Measurements from ENCODE around the gene RHCG. TPM values are rescaled to one million over a fixed set of nuclear protein-coding genes. Genes with fewer than 3 reads are reported as not detected.

The RHCG gene
- total and polyA plus RNA-seq, 2 of the 13 experiments (the other 11 are each of a cell fraction or from before 2014, with no cell fraction given), result not detected

GRCh38 chr15:89459271-89460038 is 36.9 kb downstream of the RHCG start (continued):
- 0 out of 2 replicates have a peak, but pooled peaks have one; percentile 28 for TF ChIP-seq FOXK2 (IDR thresholded peaks at IDR 0.05)
- no peak for TF ChIP-seq ZBTB33 (CRISPR knock-in tag; IDR thresholded peaks at IDR 0.05)
- TF ChIP-seq ZNF207 (IDR thresholded peaks at IDR 0.05; ENCODE audit: borderline replicate concordance), result no peak
- no peak; the same call in 1 of the 2 replicates for TF ChIP-seq ZFP91 (CRISPR knock-in tag; IDR thresholded peaks at IDR 0.05; ENCODE audit: borderline replicate concordance)
- no peak for TF ChIP-seq MAZ (IDR thresholded peaks at IDR 0.05; ENCODE audit: borderline replicate concordance, low read depth, low read length)
- no peak for TF ChIP-seq MAZ (CRISPR knock-in tag; IDR thresholded peaks at IDR 0.05; ENCODE audit: low read depth)
- 0 out of 2 replicates have a peak, but pooled peaks have one; percentile 17 for TF ChIP-seq ZNF264 (CRISPR knock-in tag; IDR thresholded peaks at IDR 0.05)
- TF ChIP-seq, protein P1, sequence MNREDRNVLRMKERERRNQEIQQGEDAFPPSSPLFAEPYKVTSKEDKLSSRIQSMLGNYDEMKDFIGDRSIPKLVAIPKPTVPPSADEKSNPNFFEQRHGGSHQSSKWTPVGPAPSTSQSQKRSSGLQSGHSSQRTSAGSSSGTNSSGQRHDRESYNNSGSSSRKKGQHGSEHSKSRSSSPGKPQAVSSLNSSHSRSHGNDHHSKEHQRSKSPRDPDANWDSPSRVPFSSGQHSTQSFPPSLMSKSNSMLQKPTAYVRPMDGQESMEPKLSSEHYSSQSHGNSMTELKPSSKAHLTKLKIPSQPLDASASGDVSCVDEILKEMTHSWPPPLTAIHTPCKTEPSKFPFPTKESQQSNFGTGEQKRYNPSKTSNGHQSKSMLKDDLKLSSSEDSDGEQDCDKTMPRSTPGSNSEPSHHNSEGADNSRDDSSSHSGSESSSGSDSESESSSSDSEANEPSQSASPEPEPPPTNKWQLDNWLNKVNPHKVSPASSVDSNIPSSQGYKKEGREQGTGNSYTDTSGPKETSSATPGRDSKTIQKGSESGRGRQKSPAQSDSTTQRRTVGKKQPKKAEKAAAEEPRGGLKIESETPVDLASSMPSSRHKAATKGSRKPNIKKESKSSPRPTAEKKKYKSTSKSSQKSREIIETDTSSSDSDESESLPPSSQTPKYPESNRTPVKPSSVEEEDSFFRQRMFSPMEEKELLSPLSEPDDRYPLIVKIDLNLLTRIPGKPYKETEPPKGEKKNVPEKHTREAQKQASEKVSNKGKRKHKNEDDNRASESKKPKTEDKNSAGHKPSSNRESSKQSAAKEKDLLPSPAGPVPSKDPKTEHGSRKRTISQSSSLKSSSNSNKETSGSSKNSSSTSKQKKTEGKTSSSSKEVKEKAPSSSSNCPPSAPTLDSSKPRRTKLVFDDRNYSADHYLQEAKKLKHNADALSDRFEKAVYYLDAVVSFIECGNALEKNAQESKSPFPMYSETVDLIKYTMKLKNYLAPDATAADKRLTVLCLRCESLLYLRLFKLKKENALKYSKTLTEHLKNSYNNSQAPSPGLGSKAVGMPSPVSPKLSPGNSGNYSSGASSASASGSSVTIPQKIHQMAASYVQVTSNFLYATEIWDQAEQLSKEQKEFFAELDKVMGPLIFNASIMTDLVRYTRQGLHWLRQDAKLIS (CRISPR knock-in tag; IDR thresholded peaks at IDR 0.05), result no peak
- TF ChIP-seq ZFP82 (CRISPR knock-in tag; IDR thresholded peaks at IDR 0.05; ENCODE audit: borderline replicate concordance), result no peak
- TF ChIP-seq ZSCAN12 (CRISPR knock-in tag; IDR thresholded peaks at IDR 0.05), result no peak
- no peak for TF ChIP-seq ZNF557 (CRISPR knock-in tag; IDR thresholded peaks at IDR 0.05)
- TF ChIP-seq NFKB2 (CRISPR knock-in tag; IDR thresholded peaks at IDR 0.05; ENCODE audit: borderline replicate concordance), result no peak
- no peak for TF ChIP-seq CC2D1A (CRISPR knock-in tag; IDR thresholded peaks at IDR 0.05)
- TF ChIP-seq, protein P2, sequence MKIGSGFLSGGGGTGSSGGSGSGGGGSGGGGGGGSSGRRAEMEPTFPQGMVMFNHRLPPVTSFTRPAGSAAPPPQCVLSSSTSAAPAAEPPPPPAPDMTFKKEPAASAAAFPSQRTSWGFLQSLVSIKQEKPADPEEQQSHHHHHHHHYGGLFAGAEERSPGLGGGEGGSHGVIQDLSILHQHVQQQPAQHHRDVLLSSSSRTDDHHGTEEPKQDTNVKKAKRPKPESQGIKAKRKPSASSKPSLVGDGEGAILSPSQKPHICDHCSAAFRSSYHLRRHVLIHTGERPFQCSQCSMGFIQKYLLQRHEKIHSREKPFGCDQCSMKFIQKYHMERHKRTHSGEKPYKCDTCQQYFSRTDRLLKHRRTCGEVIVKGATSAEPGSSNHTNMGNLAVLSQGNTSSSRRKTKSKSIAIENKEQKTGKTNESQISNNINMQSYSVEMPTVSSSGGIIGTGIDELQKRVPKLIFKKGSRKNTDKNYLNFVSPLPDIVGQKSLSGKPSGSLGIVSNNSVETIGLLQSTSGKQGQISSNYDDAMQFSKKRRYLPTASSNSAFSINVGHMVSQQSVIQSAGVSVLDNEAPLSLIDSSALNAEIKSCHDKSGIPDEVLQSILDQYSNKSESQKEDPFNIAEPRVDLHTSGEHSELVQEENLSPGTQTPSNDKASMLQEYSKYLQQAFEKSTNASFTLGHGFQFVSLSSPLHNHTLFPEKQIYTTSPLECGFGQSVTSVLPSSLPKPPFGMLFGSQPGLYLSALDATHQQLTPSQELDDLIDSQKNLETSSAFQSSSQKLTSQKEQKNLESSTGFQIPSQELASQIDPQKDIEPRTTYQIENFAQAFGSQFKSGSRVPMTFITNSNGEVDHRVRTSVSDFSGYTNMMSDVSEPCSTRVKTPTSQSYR (CRISPR knock-in tag; IDR thresholded peaks at IDR 0.05; ENCODE audit: borderline replicate concordance), result peak; percentile 24; the same call in 1 of the 2 replicates
- TF ChIP-seq ATF3 (CRISPR knock-in tag; IDR thresholded peaks at IDR 0.05), result no peak
- TF ChIP-seq POLR2G (IDR thresholded peaks at IDR 0.05; ENCODE audit: low read depth, low read length), result no peak
- TF ChIP-seq RBFOX2 (IDR thresholded peaks at IDR 0.05; ENCODE audit: low read depth, low read length), result no peak
- TF ChIP-seq XBP1 (CRISPR knock-in tag; IDR thresholded peaks at IDR 0.05), result no peak
- 0 out of 2 replicates have a peak, but pooled peaks have one; percentile 38 for TF ChIP-seq ZNF263 (CRISPR knock-in tag; IDR thresholded peaks at IDR 0.05)
